GM12878 (cell line): Measurements from ENCODE around the gene YIPF6. TPM values are rescaled to one million over a fixed set of nuclear protein-coding genes. Genes with fewer than 3 reads are reported as not detected.

Source experiments
- ATAC-seq: fragments of 200-7000 bp; cut with Tn5 transposase; 3 replicates; pipeline ENCODE4 v1.9.1; 2020; ENCODE audit warnings: mild to moderate bottlenecking, moderate library complexity
- BruUV-seq: library from RNA; stranded (reverse); fragments of 400-500 nt; replicated peaks from 2 replicates; lab custom pipeline; 2021; lab: Mats Ljungman, UMichigan
- CTCF ChIA-PET: fragments of 300-600 bp; sonication (Branson Sonifier 250); formaldehyde crosslinking; extraction: SDS; loops from one replicate; lab custom pipeline; 2021; ENCODE audit warnings: inconsistent platforms; lab: Yijun Ruan, JAX
- POLR2A ChIA-PET: fragments of 350-600 bp; formaldehyde crosslinking; extraction: SDS; loops from one replicate; lab custom pipeline; 2021; ENCODE audit warnings: inconsistent platforms; lab: Charles Lee
- RAD21 ChIA-PET: fragments of 300-600 bp; sonication (Branson Sonifier 250); formaldehyde crosslinking; loops from one replicate; lab custom pipeline; 2023; ENCODE audit warnings: antibody characterized with exemption; ENCODE audit not compliant: unreplicated experiment; lab: Charles Lee
- SMC1A ChIA-PET: fragments of 300-600 bp; sonication (Branson Sonifier 250); formaldehyde crosslinking; loops from one replicate; lab custom pipeline; 2023; ENCODE audit not compliant: unreplicated experiment, uncharacterized antibody; lab: Charles Lee
- DNase-seq: peaks from one replicate; pipeline ENCODE4 v3.0.0-alpha.2; 2011; ENCODE audit warnings: low read depth, low spot score
- FAIRE-seq: peaks from 3 replicates; lab custom pipeline; 2011; peaks lifted over from hg19 to GRCh38; lab: Jason Lieb, UNC
- H2AFZ ChIP-seq: 2 replicates; pipeline ENCODE4 v1.6.0; 2011; ENCODE audit warnings: low read depth, low read length, control low read depth; ENCODE audit not compliant: control insufficient read depth
- H3K27ac ChIP-seq: 2 replicates; pipeline ENCODE4 v1.5.1; 2011; ENCODE audit warnings: control low read depth; ENCODE audit not compliant: control insufficient read depth, insufficient read depth
- H3K27me3 ChIP-seq, 2 experiments: replicated peaks in 1 of 2; 2 replicates each; pipeline versions ENCODE4 v1.6.0 to v1.6.1; 2011; ENCODE audit warnings: low read length in 1 of 2; ENCODE audit not compliant: control insufficient read depth in 2 of 2, insufficient read depth in 2 of 2
- H3K36me3 ChIP-seq, 2 experiments: 2 replicates each; pipeline ENCODE4 v1.5.1; 2011; ENCODE audit warnings: low read length in 1 of 2; ENCODE audit not compliant: control insufficient read depth in 2 of 2, insufficient read depth in 2 of 2
- H3K4me1 ChIP-seq: 2 replicates; pipeline ENCODE4 v1.6.1; 2011; ENCODE audit warnings: mild to moderate bottlenecking, low read length, moderate library complexity, mixed read lengths; ENCODE audit not compliant: control insufficient read depth, insufficient read depth
- H3K4me2 ChIP-seq: 2 replicates; pipeline ENCODE4 v1.6.0; 2011; ENCODE audit warnings: control low read depth; ENCODE audit not compliant: control insufficient read depth, insufficient read depth
- H3K4me3 ChIP-seq: fragments of 200-600 bp; sonication (generic); 2 replicates; pipeline ENCODE4 v1.5.1; 2016
- H3K79me2 ChIP-seq: 2 replicates; pipeline ENCODE4 v1.6.0; 2011; ENCODE audit warnings: low read length; ENCODE audit not compliant: control insufficient read depth, insufficient read depth
- H3K9ac ChIP-seq: 2 replicates; pipeline ENCODE4 v1.8.0; 2011; ENCODE audit warnings: low read length, control low read depth, mixed read lengths; ENCODE audit not compliant: control insufficient read depth, insufficient read depth
- H3K9me3 ChIP-seq: replicated peaks from 3 replicates; pipeline ENCODE4 v1.5.1; 2011; ENCODE audit warnings: mild to moderate bottlenecking, low read length; ENCODE audit not compliant: control insufficient read depth, insufficient read depth
- H4K20me1 ChIP-seq: 2 replicates; pipeline ENCODE4 v1.6.0; 2011; ENCODE audit not compliant: control insufficient read depth, insufficient read depth
- PBX3 ChIP-seq: IDR thresholded peaks from 2 replicates; pipeline ENCODE4 v1.6.1; 2011; ENCODE audit warnings: mild to moderate bottlenecking, low read depth, low read length, moderate library complexity; ENCODE audit not compliant: insufficient replicate concordance
- RAD51 ChIP-seq: fragments of 450-650 bp; IDR thresholded peaks from 2 replicates; pipeline ENCODE4 v1.6.1; 2016; ENCODE audit warnings: moderate library complexity, mild to moderate bottlenecking, inconsistent platforms
- RELA ChIP-seq: fragments of 450-650 bp; IDR thresholded peaks from 2 replicates; pipeline ENCODE4 v1.8.0; 2014; ENCODE audit warnings: borderline replicate concordance; ENCODE audit not compliant: partially characterized antibody
- RFX5 ChIP-seq: IDR thresholded peaks from 2 replicates; pipeline ENCODE4 v1.6.1; 2011; ENCODE audit warnings: low read depth, low read length, improper control_type of control experiment
- WGBS: methylation state at CpG from one replicate; pipeline ENCODE4 v1.1.6; 2016; ENCODE audit warnings: low lambda C conversion rate; ENCODE audit not compliant: insufficient replicate concordance, insufficient coverage; ENCODE audit errors: missing lambda C conversion rate; 5-methylcytosine and 5-hydroxymethylcytosine counted together
- in situ Hi-C: fragments of 300-500 bp; cut with MboI; formaldehyde crosslinking; loops from 9 replicates; pipeline ENCODE4 v1.14.3; 2018; ENCODE audit warnings: mixed read lengths
- intact Hi-C: fragments of 100-400 bp; cut with micrococcal nuclease; formaldehyde crosslinking; loops from one replicate; pipeline ENCODE4 v1.14.2; 2022; ENCODE audit not compliant: unreplicated experiment
- polyA plus RNA-seq, 11 experiments: library from polyadenylated mRNA; depleted of rRNA in 4 of 11; unstranded in 6 of 11; stranded (reverse) in 5 of 11; fragments of >200 nt; fragmentation: Nextera tagmentation in 4 of 11; fragmentation: Illumina TruSeq in 1 of 11; extraction: Ambion mirVana in 4 of 11; extraction: Trizol in 1 of 11; gene quantifications; 1 replicate in 1 of 11; 2 replicates in 10 of 11; pipeline versions ENCODE4 v1.2.1 to v1.2.3, GENCODE V29; 2011 to 2016; ENCODE audit warnings: inconsistent platforms in 2 of 11, missing spikeins in 2 of 11, low read depth in 1 of 11
- total RNA-seq, 4 experiments: library from RNA; depleted of rRNA in 3 of 4; stranded (reverse); fragments of >200 nt in 3 of 4; fragmentation: Illumina TruSeq in 1 of 4; extraction: Trizol in 1 of 4; gene quantifications; 2 replicates each; pipeline versions ENCODE4 v1.2.1 to v1.2.3, GENCODE V29; 2013 to 2021
- TF ChIP-seq, protein P1 (sequence below): IDR thresholded peaks from 2 replicates; pipeline ENCODE4 v1.6.1; 2012; ENCODE audit warnings: mild to moderate bottlenecking, low read depth, low read length
- TF ChIP-seq, protein P2 (sequence below): fragments of 150-350 bp; IDR thresholded peaks from 2 replicates; pipeline ENCODE4 v1.6.1; 2014; ENCODE audit warnings: mild to moderate bottlenecking, low read depth, low read length

YIPF6 gene
- total and polyA plus RNA-seq, 10 of the 15 experiments (the other 5 are each of a cell fraction or from before 2014, with no cell fraction given), result 5.9 to 23.1 (median 12.2) TPM

DNA sequence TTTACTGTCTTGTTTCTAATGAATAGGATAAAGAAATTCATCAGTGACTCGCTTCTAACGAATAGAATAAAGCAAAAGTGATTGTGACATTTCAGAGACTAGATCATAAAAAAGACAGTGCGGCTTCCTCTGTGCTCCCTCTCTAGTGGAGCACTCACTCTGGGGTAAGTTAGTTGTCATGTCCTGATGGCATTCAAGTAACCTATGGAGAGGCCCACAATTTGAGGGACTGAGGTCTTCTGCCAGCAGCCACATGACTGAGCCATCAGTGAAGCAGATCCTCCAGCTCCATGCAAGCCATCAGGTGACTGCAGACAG, 72.4 kb downstream of the YIPF6 start:
- BruUV-seq, result no TSS peak

More for the DNA sequence above, 72.4 kb downstream of the YIPF6 start:
- ChIA-PET RAD21 (no interaction called here), POLR2A (interaction anchor here (0.6 kb wide), 1 partner anchor 47 kb away, joined by 3 read pairs; no protein-coding TSS in a partner anchor), SMC1A (interaction anchor here (1.5 to 1.8 kb wide), 2 partner anchors 16 to 36 kb away, joined by 3 to 7 read pairs; no protein-coding TSS in a partner anchor), CTCF (interaction anchor here (1.2 to 1.4 kb wide), 2 partner anchors 15 to 28 kb away, joined by 3 to 4 read pairs; no protein-coding TSS in a partner anchor)
- no peaks in the 10 kb centered on the region for H3K27me3 ChIP-seq
- H3K79me2 ChIP-seq, result no peaks in the 10 kb centered on the region
- in situ Hi-C loops, result no loop called here
- no peaks in the 10 kb centered on the region for H4K20me1 ChIP-seq
- TF ChIP-seq RAD51 (peak; percentile 58; the same call in 1 of the 2 replicates), PBX3 (peak; percentile 70), RFX5 (no peak), RELA (no peak)
- TF ChIP-seq, protein P1, sequence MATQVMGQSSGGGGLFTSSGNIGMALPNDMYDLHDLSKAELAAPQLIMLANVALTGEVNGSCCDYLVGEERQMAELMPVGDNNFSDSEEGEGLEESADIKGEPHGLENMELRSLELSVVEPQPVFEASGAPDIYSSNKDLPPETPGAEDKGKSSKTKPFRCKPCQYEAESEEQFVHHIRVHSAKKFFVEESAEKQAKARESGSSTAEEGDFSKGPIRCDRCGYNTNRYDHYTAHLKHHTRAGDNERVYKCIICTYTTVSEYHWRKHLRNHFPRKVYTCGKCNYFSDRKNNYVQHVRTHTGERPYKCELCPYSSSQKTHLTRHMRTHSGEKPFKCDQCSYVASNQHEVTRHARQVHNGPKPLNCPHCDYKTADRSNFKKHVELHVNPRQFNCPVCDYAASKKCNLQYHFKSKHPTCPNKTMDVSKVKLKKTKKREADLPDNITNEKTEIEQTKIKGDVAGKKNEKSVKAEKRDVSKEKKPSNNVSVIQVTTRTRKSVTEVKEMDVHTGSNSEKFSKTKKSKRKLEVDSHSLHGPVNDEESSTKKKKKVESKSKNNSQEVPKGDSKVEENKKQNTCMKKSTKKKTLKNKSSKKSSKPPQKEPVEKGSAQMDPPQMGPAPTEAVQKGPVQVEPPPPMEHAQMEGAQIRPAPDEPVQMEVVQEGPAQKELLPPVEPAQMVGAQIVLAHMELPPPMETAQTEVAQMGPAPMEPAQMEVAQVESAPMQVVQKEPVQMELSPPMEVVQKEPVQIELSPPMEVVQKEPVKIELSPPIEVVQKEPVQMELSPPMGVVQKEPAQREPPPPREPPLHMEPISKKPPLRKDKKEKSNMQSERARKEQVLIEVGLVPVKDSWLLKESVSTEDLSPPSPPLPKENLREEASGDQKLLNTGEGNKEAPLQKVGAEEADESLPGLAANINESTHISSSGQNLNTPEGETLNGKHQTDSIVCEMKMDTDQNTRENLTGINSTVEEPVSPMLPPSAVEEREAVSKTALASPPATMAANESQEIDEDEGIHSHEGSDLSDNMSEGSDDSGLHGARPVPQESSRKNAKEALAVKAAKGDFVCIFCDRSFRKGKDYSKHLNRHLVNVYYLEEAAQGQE, result no peak
- TF ChIP-seq, protein P2, sequence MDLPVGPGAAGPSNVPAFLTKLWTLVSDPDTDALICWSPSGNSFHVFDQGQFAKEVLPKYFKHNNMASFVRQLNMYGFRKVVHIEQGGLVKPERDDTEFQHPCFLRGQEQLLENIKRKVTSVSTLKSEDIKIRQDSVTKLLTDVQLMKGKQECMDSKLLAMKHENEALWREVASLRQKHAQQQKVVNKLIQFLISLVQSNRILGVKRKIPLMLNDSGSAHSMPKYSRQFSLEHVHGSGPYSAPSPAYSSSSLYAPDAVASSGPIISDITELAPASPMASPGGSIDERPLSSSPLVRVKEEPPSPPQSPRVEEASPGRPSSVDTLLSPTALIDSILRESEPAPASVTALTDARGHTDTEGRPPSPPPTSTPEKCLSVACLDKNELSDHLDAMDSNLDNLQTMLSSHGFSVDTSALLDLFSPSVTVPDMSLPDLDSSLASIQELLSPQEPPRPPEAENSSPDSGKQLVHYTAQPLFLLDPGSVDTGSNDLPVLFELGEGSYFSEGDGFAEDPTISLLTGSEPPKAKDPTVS, result no peak
- no peaks in the 10 kb centered on the region for H3K36me3 ChIP-seq
- H3K4me1 ChIP-seq, result no peaks in the 10 kb centered on the region
- WGBS, result 72% methylated on average over 3 of the region's 3 CpGs
- H3K9me3 ChIP-seq, result no peaks in the 10 kb centered on the region
- H2AFZ ChIP-seq, result no peak overlapping the region
- FAIRE-seq, result no peak
- no peak; the same call in 2 of the 3 replicates for ATAC-seq
- no peak for DNase-seq
- no peak overlapping the region for H3K4me3 ChIP-seq
- H3K9ac ChIP-seq, result no peak overlapping the region
- intact Hi-C loops, result no loop called here
- no peak overlapping the region for H3K4me2 ChIP-seq
- no peak overlapping the region; the same call in 1 of the 2 replicates for H3K27ac ChIP-seq
